ENCODE data around the gene SKIDA1.

- TF ChIP-seq, protein P1, sequence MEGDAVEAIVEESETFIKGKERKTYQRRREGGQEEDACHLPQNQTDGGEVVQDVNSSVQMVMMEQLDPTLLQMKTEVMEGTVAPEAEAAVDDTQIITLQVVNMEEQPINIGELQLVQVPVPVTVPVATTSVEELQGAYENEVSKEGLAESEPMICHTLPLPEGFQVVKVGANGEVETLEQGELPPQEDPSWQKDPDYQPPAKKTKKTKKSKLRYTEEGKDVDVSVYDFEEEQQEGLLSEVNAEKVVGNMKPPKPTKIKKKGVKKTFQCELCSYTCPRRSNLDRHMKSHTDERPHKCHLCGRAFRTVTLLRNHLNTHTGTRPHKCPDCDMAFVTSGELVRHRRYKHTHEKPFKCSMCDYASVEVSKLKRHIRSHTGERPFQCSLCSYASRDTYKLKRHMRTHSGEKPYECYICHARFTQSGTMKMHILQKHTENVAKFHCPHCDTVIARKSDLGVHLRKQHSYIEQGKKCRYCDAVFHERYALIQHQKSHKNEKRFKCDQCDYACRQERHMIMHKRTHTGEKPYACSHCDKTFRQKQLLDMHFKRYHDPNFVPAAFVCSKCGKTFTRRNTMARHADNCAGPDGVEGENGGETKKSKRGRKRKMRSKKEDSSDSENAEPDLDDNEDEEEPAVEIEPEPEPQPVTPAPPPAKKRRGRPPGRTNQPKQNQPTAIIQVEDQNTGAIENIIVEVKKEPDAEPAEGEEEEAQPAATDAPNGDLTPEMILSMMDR (IDR thresholded peaks at IDR 0.05; ENCODE audit: low read depth, low read length, missing input control): no peak
- TF ChIP-seq TAF1 (conservative IDR thresholded peaks at IDR 0.05) (no peak), SP1 (IDR thresholded peaks at IDR 0.05) (no peak), GABPA (IDR thresholded peaks at IDR 0.05 in 1 of 2, conservative IDR thresholded peaks at IDR 0.05 in 1 of 2) (no peak), FOXA2 (IDR thresholded peaks at IDR 0.05) (no peak)
These were observed 28.9 kb downstream of the SKIDA1 start for GRCh38 chr10:21496343-21497176.

All from liver (tissue), 3 donors.